Adipocyte (in vitro differentiated cells): Measurements from ENCODE around the gene HIRA.

Experiments used
- DNase-seq: peaks from one replicate; pipeline ENCODE4 v3.0.0-alpha.2; 2015; ENCODE audit warnings: low read depth
- H3K27me3 ChIP-seq: replicated peaks from 2 replicates; pipeline ENCODE4 v1.7.0; 2013; ENCODE audit warnings: mild to moderate bottlenecking, low read length, moderate library complexity; ENCODE audit not compliant: control insufficient read depth, insufficient read depth
- H3K36me3 ChIP-seq: 2 replicates; pipeline ENCODE4 v1.7.0; 2013; ENCODE audit warnings: low read length, mild to moderate bottlenecking, moderate library complexity; ENCODE audit not compliant: control insufficient read depth, insufficient read depth, severe bottlenecking
- H3K4me1 ChIP-seq: 2 replicates; pipeline ENCODE4 v1.7.0; 2013; ENCODE audit warnings: mild to moderate bottlenecking, low read length, moderate library complexity; ENCODE audit not compliant: control insufficient read depth, insufficient read depth
- H3K4me3 ChIP-seq: 2 replicates; pipeline ENCODE4 v1.7.0; 2013; ENCODE audit warnings: mild to moderate bottlenecking, low read length, moderate library complexity
- H3K9ac ChIP-seq: 2 replicates; pipeline ENCODE4 v1.7.0; 2013; ENCODE audit warnings: mild to moderate bottlenecking, low read length, moderate library complexity
- H3K9me3 ChIP-seq: 2 replicates; pipeline ENCODE4 v1.7.0; 2013; ENCODE audit warnings: mild to moderate bottlenecking, low read length, moderate library complexity; ENCODE audit not compliant: control insufficient read depth

Gene HIRA

DNA sequence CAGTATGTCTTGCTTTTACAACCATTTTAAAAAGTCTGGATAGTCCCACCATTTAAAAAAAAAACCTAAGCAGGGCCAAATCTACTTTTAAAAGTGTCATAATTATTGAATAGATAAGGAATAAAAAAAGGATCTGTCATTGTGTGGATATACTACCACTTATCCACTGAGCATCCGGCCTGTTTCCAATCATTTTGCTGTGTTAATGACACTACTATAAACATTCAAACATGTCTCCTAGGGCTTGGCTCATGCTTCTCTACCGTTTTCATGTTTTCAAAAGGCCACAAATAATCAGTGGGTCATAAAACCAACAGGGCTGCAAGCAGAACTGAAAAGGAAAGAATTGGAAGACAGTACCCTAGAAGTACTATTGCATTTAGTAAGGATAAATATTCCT lies 28.5 kb upstream of the HIRA start:
- Histone ChIP-seq H3K9me3 (no peaks in the 10 kb centered on the region), H3K4me3 (no peak overlapping the region), H3K9ac (no peak overlapping the region), H3K4me1 (peaks cover 33% of the 10 kb centered on the region), H3K36me3 (peaks cover 82% of the 10 kb centered on the region), H3K27me3 (no peaks in the 10 kb centered on the region)
- DNase-seq: no peak

DNA sequence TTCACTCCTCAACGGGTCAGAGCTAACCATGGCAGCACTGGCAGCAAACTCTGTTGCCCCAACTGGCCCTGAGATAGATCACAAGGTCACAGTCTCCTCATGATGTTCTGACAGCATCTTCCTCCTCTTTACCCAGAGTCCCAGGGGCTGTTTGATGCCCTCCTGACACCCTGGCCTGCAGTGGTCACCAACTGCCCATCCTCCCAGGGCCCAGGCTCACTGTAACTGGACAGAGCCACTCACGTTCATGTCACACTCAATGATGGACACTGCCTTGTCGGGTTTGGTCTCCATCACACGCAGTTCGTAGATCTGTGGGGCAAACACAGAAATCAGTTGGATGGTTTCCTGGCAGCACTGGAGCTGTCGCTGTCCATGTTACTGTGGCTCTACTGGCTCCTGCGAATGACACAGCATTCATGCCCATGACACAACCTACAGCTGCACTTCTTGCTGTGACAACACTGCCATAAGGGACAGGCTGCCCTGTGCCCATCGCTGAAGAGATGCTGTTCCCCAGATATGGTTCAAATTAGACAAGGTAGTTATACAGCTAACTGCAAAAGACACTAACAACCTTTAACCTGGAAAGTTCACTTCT lies 26.4 kb upstream of the HIRA start:
- no peak overlapping the region for H3K9ac ChIP-seq
- H3K4me1 ChIP-seq: peaks cover 19% of the 10 kb centered on the region
- no peaks in the 10 kb centered on the region for H3K27me3 ChIP-seq
- H3K36me3 ChIP-seq: peaks cover 87% of the 10 kb centered on the region
- H3K4me3 ChIP-seq: no peak overlapping the region
- DNase-seq: no peak
- no peaks in the 10 kb centered on the region for H3K9me3 ChIP-seq

DNA sequence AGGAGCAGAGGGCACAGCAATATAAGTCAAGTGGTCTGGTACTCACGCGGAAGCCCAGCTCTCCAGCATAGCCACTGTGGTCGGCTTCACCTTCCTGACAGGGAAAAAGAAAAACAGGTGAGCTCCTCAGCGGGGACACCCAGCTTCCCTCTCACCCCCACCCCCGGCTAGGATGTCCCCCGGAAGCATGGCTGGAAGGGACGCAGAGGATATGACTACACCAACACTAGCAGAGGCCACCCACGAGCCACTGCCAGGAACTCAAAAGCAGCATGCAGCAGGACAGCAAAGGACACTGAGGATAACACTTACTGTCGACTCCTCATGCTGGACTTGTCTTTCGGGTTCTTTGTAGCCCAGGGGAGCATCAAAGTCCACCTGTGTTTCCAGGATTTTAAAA lies 25.0 kb upstream of the HIRA start:
- no peak overlapping the region for H3K9ac ChIP-seq
- peaks cover 17% of the 10 kb centered on the region for H3K4me1 ChIP-seq
- peaks cover 89% of the 10 kb centered on the region for H3K36me3 ChIP-seq
- H3K9me3 ChIP-seq: no peaks in the 10 kb centered on the region
- DNase-seq: no peak
- no peaks in the 10 kb centered on the region for H3K27me3 ChIP-seq
- no peak overlapping the region for H3K4me3 ChIP-seq

DNA sequence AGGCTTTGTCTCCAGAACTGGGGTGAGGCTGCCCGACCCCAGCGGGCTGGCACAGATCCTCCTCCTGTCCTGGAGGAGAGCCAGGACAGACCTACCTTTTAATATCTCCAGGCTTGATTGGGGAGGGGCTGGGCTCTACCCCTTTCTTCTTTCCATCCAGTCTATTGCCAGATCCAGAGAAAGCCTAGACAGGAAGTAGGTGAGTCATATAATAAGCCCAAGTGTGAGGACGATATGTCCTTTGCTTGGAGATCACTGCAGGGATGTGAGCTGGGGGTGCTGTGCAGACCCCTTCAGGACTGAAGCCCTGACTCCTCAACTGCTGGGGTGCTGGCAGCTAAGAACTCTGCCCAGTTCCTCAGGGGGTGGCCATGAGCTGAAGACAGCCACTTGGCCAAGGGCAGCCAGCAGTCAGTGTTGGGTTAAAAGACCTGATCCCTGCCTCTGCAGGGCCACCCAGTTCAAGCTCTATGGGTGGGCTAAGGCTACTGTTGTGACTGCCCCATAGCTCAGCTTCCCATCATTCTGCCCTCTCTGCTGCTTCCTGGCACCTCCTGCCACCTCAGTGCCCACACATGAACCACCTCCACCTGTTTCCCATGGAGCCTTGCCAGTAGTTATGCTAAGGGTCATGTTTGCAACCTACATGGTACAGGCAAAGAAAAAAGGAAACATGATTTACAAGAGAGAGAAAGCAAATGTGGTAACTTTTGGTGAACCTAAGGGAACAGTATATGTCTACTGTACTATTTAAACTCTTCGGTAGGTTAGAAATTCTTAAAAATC lies 24.2 kb upstream of the HIRA start:
- Histone ChIP-seq H3K4me1 (peaks cover 17% of the 10 kb centered on the region), H3K9ac (no peak overlapping the region), H3K4me3 (no peak overlapping the region), H3K27me3 (no peaks in the 10 kb centered on the region), H3K9me3 (no peaks in the 10 kb centered on the region), H3K36me3 (peaks cover 86% of the 10 kb centered on the region)
- DNase-seq: no peak

DNA sequence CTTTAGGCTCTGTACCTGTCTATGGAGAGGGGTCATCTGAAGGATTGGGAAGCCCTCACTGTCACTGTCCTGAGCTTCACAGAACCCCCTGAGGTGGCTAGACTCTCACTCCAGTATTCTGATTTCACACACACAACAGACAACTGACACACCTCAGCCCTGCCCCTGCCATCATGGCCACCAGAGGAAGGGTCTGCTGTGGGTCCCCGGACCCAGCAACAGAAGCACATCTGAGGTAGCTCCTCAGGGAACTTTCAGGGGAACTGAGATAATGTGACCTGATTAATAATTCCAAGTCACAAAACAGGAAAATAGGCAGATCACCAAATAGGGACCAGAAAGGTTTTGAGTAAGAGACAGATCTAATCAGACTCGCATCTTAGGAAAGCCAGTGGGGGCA lies 23.5 kb upstream of the HIRA start:
- H3K9me3 ChIP-seq: no peaks in the 10 kb centered on the region
- H3K36me3 ChIP-seq: peaks cover 80% of the 10 kb centered on the region
- H3K27me3 ChIP-seq: no peaks in the 10 kb centered on the region
- H3K4me1 ChIP-seq: peaks cover 24% of the 10 kb centered on the region
- no peak for DNase-seq
- H3K9ac ChIP-seq: no peak overlapping the region
- no peak overlapping the region for H3K4me3 ChIP-seq

DNA sequence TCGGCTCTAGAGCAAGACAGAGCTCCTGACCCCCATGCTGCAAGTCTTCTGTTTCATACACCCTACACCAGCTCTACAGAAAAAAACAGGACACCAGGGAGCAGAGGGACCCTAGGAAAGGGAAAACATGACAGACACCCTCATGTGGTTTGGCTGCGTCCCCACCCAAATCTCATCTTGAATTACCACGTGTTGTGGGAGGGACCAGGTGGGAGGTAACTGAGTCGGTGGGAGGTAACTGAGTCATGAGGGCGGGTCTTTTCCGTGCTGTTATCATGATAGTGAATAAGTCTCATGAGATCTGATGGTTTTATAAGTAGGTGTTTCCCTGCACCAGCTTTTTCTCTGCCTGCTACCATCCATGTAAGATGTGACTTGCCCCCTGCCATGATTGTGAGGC lies 22.6 kb upstream of the HIRA start:
- H3K4me3 ChIP-seq: no peak overlapping the region
- peaks cover 31% of the 10 kb centered on the region for H3K4me1 ChIP-seq
- no peaks in the 10 kb centered on the region for H3K9me3 ChIP-seq
- H3K9ac ChIP-seq: no peak overlapping the region
- H3K36me3 ChIP-seq: peaks cover 83% of the 10 kb centered on the region
- no peak for DNase-seq
- no peaks in the 10 kb centered on the region for H3K27me3 ChIP-seq

DNA sequence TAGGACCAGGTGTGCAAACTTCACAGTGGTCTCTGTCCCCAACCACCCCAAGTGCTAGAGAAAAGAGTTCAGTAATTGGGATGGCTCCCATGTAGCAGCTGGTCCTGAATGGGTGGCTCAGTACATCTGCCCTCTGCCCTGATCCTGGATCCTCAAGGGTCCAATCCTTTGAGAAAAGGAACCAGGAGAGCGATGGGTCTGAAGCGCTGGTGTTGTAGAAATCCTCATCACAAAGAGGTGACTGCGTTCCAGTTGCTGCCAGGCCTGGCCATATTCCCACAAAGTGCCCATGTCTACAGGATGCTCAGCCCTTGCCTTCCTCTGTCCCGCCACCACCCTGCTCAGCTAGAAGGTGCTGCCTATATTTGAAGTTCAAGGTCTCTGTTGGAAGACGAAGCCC lies 22.2 kb upstream of the HIRA start:
- Histone ChIP-seq H3K9ac (no peak overlapping the region), H3K4me1 (peaks cover 31% of the 10 kb centered on the region), H3K27me3 (no peaks in the 10 kb centered on the region), H3K36me3 (peaks cover 78% of the 10 kb centered on the region), H3K9me3 (no peaks in the 10 kb centered on the region), H3K4me3 (no peak overlapping the region)
- no peak for DNase-seq

DNA sequence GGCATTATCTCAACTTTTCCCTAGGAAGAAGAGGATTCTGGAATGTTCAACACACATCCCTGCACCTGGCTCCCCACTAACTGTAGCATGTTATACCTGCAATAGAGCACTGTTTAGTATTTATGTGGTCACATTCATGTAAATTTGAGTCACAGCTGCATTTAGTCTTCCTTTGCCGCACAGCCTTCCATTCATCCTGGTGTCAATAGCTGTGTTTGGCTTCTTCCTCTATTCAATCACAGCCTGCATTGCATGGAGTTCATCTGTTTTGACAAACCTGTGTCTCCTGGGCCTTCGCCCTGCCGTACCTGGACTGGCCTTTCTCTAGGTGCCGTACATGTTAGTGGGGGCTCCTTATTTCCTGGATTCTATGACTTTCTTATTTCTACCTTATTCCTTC lies 20.0 kb upstream of the HIRA start:
- no peak for DNase-seq
- Histone ChIP-seq H3K9me3 (no peaks in the 10 kb centered on the region), H3K9ac (no peak overlapping the region), H3K4me1 (peaks cover 41% of the 10 kb centered on the region), H3K4me3 (no peak overlapping the region), H3K36me3 (peaks cover 61% of the 10 kb centered on the region), H3K27me3 (no peaks in the 10 kb centered on the region)

DNA sequence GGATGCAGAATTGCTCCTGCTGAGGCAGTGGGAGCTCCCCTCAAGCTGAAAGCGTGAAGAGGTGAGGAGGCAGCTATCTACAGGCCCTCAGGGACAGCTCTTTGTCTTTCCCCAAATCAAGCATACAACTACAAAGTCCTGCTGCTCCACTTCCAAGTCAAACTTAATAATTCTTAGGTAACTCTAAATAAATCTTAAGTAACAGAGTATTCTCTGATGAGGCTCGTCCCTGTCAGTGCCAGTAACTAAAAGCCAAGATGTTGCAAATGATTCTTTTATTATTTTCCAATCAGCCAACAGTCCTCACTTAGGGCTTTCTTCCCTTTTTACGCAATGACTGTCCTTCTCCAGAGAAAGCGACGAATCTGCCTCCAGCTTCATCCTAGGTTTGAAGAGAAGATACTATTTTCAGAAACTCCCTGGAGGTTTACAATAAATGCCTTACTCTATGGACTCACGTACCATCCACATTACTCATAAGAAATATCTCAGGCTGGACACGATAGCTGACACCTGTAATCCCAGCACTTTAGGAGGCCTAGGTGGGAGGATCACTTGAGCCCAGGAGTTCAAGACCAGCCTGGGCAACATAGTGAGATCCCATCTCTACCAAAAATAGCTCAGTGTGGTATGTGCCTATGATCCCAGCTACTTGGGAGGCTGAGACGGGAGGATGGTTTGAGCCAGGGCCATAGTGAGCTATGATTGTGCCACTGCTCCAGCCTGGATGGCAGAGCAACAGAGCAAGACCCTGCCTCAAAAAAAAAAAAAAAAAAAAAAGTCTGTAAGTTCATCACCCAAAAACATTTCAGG lies 19.0 kb upstream of the HIRA start:
- no peak overlapping the region for H3K4me3 ChIP-seq
- peaks cover 37% of the 10 kb centered on the region for H3K4me1 ChIP-seq
- H3K36me3 ChIP-seq: peaks cover 51% of the 10 kb centered on the region
- no peak for DNase-seq
- no peaks in the 10 kb centered on the region for H3K27me3 ChIP-seq
- no peak overlapping the region for H3K9ac ChIP-seq
- no peaks in the 10 kb centered on the region for H3K9me3 ChIP-seq

DNA sequence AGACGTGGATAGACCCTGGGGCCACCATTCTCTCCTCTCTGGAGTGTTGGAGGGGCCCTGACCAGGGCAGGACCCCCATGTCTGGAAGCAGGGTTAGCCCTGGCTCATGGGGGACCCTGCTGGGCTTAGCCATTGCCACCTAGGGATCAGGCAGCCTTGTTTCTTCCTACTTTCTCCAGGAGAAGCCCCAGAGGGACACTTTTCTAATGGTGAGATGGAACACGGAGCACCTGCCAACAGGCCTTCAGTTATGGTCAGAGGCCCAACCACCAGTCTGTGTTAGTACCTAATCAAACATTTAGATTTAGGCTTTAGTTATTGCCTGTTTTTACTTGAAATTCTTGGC lies 17.9 kb upstream of the HIRA start:
- Histone ChIP-seq H3K4me1 (peaks cover 32% of the 10 kb centered on the region), H3K27me3 (no peaks in the 10 kb centered on the region), H3K4me3 (no peak overlapping the region), H3K36me3 (peaks cover 40% of the 10 kb centered on the region), H3K9me3 (no peaks in the 10 kb centered on the region), H3K9ac (no peak overlapping the region)
- no peak for DNase-seq

DNA sequence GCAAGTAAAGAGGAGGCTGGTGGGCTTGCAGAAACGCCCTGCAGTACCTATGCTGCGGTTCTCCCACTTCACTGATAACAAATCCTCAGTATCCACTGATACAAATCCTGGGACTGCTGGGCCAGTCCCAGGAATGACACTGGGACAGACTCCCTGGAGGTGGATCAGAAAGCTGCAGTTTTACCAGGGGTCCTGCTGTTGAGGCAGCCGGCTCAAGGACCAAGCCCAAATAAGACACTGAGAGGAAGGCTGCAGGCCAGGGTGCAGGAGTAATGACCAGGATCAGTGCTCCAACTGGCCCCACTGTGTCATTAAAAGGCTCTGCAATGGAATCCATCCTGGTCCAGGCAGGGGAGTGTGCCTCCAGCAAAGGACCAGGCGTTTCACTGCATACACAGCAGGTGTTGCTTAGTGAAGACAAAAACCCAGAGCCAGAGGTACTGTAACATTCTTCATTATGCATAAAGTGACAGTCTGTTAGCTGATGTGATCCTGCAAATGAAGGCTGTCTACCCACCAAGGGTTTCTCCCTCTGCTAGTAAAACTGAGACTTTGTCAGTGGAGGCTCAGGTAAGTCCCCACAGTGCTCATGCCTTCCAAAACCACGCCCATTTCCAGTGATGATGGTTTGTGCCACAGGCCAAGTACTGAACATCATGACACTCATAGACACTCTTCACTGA lies 17.3 kb upstream of the HIRA start:
- no peak for DNase-seq
- peaks cover 39% of the 10 kb centered on the region for H3K36me3 ChIP-seq
- no peak overlapping the region for H3K4me3 ChIP-seq

More for the DNA sequence above, 17.3 kb upstream of the HIRA start:
- Histone ChIP-seq H3K27me3 (no peaks in the 10 kb centered on the region), H3K9ac (no peak overlapping the region), H3K4me1 (peaks cover 32% of the 10 kb centered on the region), H3K9me3 (no peaks in the 10 kb centered on the region)
